Nephron (organoid): ENCODE results near the gene CCDC93.

Experiments
- H3K27ac Mint-ChIP-seq, 3 experiments: 2 replicates each; pipeline ENCODE4 v1.8.0; 2020; ENCODE audit warnings: mixed read lengths in 3 of 3, mild to moderate bottlenecking in 2 of 3, moderate library complexity in 1 of 3
- H3K27me3 Mint-ChIP-seq: 2 replicates; pipeline ENCODE4 v1.8.0; 2021; ENCODE audit warnings: low read depth, mild to moderate bottlenecking, moderate library complexity, mixed read lengths
- H3K36me3 Mint-ChIP-seq: 2 replicates; pipeline ENCODE4 v1.8.0; 2020; ENCODE audit warnings: low read depth, mixed read lengths
- H3K4me1 Mint-ChIP-seq: 2 replicates; pipeline ENCODE4 v1.8.0; 2020; ENCODE audit warnings: mixed read lengths
- H3K4me3 Mint-ChIP-seq, 3 experiments: 2 replicates each; pipeline ENCODE4 v1.8.0; 2020; ENCODE audit warnings: mild to moderate bottlenecking in 3 of 3, mixed read lengths in 3 of 3, moderate library complexity in 2 of 3
- H3K9me3 Mint-ChIP-seq: 2 replicates; pipeline ENCODE4 v1.8.0; 2020; ENCODE audit warnings: mixed read lengths
- CTCF ChIP-seq, 3 experiments: fragments of 200-600 bp; sonication (generic); IDR thresholded peaks; one replicate each; pipeline ENCODE4 v1.5.0; 2021; ENCODE audit warnings: antibody characterized with exemption in 3 of 3; ENCODE audit not compliant: unreplicated experiment in 3 of 3

The CCDC93 gene

DNA sequence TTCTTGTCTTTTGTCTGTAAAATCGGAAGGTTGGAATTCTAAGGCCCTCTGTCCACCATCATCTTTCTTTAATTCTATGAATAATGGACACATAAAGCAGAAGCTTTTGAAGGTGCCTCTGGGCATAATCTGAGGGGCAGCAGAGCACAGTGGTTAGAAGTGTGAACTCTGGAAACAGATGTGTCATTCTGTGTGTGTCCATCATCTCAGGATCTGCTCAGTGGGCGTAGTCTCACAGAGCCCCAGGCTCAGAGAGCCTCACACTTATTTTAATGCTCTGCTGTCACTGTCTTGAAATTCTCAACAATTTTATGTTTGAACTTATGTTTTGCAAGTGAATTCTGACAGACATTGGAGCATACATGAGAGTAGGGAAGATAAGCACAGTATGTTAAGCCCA, 31.0 kb upstream of the CCDC93 start:
- peaks cover 16% of the 10 kb centered on the region for H3K27me3 Mint-ChIP-seq
- peaks cover 9% of the 10 kb centered on the region for H3K4me1 Mint-ChIP-seq
- TF ChIP-seq CTCF (IDR thresholded peaks at IDR 0.05; ENCODE audit: unreplicated experiment in 3 of 3) = no peak
- H3K4me3 Mint-ChIP-seq = no peak overlapping the region
- H3K36me3 Mint-ChIP-seq = no peaks in the 10 kb centered on the region
- H3K27ac Mint-ChIP-seq = no peak overlapping the region
- H3K9me3 Mint-ChIP-seq = peaks cover 4% of the 10 kb centered on the region

GRCh38 chr2:118044103-118044716, 30.3 kb upstream of the CCDC93 start:
- H3K27ac Mint-ChIP-seq = no peak overlapping the region
- no peak for TF ChIP-seq CTCF (IDR thresholded peaks at IDR 0.05; ENCODE audit: unreplicated experiment in 3 of 3)
- no peaks in the 10 kb centered on the region for H3K36me3 Mint-ChIP-seq
- H3K27me3 Mint-ChIP-seq = peaks cover 21% of the 10 kb centered on the region
- peaks cover 4% of the 10 kb centered on the region for H3K9me3 Mint-ChIP-seq
- peaks cover 6% of the 10 kb centered on the region for H3K4me1 Mint-ChIP-seq
- H3K4me3 Mint-ChIP-seq = no peak overlapping the region

DNA sequence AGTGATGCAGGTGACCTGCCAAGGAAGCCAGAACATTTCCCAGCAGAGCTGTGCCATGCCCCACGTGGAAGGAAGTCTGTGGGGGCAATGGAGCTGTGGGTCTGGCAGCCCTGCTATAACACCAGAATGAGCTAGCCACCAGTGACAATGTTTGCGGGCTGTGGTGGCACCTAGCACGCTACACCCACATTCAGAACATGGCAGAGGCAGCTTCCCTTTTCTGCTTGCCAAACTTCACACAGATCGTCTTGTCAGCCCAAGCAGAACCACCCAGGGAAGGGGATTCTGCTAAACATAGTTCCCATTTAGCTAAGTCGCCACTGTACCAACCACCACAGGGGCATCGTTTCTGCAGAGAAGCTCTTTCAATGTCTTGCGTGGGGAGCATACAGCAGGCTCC, 27.0 kb upstream of the CCDC93 start:
- Mint-ChIP-seq H3K36me3 (no peaks in the 10 kb centered on the region), H3K4me1 (no peaks in the 10 kb centered on the region), H3K27ac (no peak overlapping the region), H3K27me3 (peaks cover 26% of the 10 kb centered on the region), H3K4me3 (no peak overlapping the region), H3K9me3 (peaks cover 17% of the 10 kb centered on the region)
- no peak for TF ChIP-seq CTCF (IDR thresholded peaks at IDR 0.05; ENCODE audit: unreplicated experiment in 3 of 3)

DNA sequence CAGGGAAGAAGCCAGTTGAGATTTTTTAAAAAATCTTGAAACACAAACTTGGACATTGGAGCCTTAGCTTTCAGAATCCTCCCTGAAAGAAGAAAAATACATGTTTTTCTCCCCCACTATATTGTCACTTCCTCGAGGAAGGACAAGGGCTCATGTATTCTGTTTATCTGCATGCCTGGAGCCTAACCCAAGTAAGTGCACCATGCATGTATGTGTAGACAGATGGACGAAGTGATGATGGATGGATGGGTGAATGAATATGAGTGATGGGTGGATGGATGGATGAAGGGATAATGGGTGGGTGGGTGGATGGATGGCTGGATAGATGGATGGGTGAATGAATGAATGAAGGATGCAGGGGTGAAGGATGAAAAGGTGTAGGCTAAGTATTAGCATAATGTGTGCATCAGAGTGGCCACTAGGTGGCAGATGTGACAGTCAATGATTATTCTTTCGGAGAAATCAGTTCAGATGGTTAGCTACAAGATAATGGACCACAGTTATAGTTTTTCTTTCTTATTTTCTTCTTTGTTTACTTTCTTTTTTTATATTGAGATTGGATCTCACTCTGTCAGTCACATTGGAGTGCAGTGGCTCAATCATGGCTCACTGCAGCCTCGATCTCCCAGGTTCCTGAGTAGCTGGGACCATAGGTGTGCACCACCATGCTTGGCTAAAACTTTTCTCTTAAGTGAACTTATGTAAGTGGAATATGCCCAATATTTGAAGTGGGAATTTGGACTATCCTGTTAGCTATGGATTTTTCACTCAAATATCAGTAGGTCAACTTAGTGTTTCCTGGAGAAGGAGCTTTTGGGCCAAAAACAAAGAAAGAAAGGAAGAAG, 18.5 kb upstream of the CCDC93 start:
- H3K27me3 Mint-ChIP-seq = peaks cover 14% of the 10 kb centered on the region
- H3K9me3 Mint-ChIP-seq = peaks cover 12% of the 10 kb centered on the region
- H3K36me3 Mint-ChIP-seq = no peaks in the 10 kb centered on the region
- H3K27ac Mint-ChIP-seq = no peak overlapping the region
- no peak overlapping the region for H3K4me3 Mint-ChIP-seq
- peak; percentile 73 to 81 (median 76) for TF ChIP-seq CTCF (IDR thresholded peaks at IDR 0.05; ENCODE audit: unreplicated experiment in 3 of 3)
- no peaks in the 10 kb centered on the region for H3K4me1 Mint-ChIP-seq

DNA sequence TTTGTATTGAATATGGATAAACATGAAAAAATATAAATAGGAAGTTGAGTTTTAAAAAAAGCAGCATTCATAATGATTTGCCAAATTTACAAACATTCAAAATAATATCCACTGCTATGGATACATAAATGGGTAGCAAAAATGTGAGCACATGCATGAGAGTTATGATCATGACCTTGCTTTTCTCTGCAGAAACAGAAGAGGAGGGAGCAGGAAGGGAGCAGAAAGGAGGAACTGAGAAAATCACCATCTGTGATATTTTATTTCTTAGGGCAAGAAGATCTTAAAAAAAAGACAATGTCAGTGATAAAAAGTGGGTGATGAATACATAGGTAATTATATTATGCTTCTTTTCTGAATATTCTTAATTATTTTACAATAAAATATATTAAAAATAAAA, 17.7 kb upstream of the CCDC93 start:
- H3K9me3 Mint-ChIP-seq = peaks cover 8% of the 10 kb centered on the region
- no peak for TF ChIP-seq CTCF (IDR thresholded peaks at IDR 0.05; ENCODE audit: unreplicated experiment in 3 of 3)
- H3K4me1 Mint-ChIP-seq = no peaks in the 10 kb centered on the region
- no peak overlapping the region for H3K27ac Mint-ChIP-seq
- no peaks in the 10 kb centered on the region for H3K36me3 Mint-ChIP-seq
- H3K27me3 Mint-ChIP-seq = peaks cover 14% of the 10 kb centered on the region
- no peak overlapping the region for H3K4me3 Mint-ChIP-seq
